Esophagus squamous epithelium (tissue), 4 donors: ENCODE results near the gene THOC7.

Experiments used
- POLR2A ChIP-seq, 4 donors: fragments of 450-650 bp; IDR thresholded peaks; one replicate each; pipeline ENCODE4 v1.6.1; 2017; ENCODE audit warnings: antibody characterized with exemption in 4 of 4, mild to moderate bottlenecking in 4 of 4, moderate library complexity in 3 of 4
- TF ChIP-seq, protein P1 (sequence below), 6 experiments: fragments of 450-650 bp in 4 of 6; fragments of 200-600 bp in 2 of 6; sonication (generic) in 2 of 6; IDR thresholded peaks; one replicate each; pipeline ENCODE4 v1.5.1; 2016 to 2019; ENCODE audit warnings: antibody characterized with exemption in 6 of 6, mild to moderate bottlenecking in 4 of 6, moderate library complexity in 4 of 6

DNA sequence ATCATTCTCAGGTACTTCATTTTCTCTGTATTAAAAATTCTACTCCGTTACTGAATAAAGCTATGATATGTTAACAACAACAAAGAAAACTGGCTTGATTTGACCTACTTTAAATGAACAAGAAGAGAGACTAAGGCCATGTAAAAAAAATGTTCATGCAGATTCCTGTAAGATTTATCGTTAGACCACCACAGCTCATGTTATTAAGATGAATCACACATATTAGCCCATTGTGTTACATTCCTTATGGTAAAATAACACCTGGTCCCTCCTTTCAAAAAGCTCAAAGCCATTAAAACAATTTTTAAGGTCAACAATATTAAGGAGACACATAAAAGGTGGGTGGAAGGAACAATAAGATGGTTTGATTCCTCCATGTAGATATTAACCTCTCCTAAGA lies 6.3 kb downstream of the THOC7 start:
- no peak for TF ChIP-seq POLR2A (IDR thresholded peaks at IDR 0.05)
- TF ChIP-seq, protein P1, sequence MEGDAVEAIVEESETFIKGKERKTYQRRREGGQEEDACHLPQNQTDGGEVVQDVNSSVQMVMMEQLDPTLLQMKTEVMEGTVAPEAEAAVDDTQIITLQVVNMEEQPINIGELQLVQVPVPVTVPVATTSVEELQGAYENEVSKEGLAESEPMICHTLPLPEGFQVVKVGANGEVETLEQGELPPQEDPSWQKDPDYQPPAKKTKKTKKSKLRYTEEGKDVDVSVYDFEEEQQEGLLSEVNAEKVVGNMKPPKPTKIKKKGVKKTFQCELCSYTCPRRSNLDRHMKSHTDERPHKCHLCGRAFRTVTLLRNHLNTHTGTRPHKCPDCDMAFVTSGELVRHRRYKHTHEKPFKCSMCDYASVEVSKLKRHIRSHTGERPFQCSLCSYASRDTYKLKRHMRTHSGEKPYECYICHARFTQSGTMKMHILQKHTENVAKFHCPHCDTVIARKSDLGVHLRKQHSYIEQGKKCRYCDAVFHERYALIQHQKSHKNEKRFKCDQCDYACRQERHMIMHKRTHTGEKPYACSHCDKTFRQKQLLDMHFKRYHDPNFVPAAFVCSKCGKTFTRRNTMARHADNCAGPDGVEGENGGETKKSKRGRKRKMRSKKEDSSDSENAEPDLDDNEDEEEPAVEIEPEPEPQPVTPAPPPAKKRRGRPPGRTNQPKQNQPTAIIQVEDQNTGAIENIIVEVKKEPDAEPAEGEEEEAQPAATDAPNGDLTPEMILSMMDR (IDR thresholded peaks at IDR 0.05), result no peak
